GM13976 (cell line): ENCODE measurements around the gene OR2F2.

Source experiments
- DNase-seq: peaks from one replicate; pipeline ENCODE4 v3.0.0; 2012; ENCODE audit warnings: low spot score
- in situ Hi-C: fragments of 300-500 bp; cut with MboI; formaldehyde crosslinking; loops from one replicate; pipeline ENCODE4 v1.12.0; 2022; ENCODE audit warnings: low sequenced_read_pairs, mixed read lengths, inconsistent platforms; ENCODE audit not compliant: unreplicated experiment
- TF ChIP-seq, protein P1 (sequence below): IDR thresholded peaks from 2 replicates; pipeline ENCODE4 v1.5.1; 2012; ENCODE audit warnings: borderline replicate concordance, mild to moderate bottlenecking; ENCODE audit not compliant: insufficient read depth; ENCODE audit errors: extremely low read depth, missing control alignments, control extremely low read depth

The OR2F2 gene

DNA sequence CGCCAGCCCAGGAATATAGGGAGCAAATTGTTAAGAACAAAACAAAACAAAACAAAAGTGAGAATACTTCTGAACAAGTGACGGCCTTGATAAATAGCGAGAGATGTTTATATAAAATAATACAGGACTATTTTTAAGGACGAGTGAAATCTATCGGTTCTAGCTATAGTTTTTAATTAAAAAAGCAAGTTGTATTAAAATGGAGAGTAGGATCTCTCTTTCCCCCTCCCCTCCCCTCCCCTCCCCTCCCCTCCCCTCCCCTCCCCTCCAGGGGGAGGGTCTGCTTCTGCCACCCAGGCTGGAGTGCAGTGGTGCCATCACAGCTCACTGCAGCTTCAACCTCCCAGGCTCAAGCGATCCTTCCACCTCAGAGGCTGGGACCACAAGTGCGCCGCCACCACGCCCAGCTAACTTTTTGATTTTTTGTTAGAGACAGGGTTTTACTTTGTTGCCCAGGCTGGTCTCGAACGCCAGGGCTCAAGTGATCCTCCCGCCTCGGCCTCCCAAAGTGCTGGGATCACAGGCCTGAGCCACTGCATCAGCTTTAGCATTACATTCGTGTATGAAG is 32.6 kb upstream of the OR2F2 start:
- in situ Hi-C loops = no loop called here
- TF ChIP-seq, protein P1, sequence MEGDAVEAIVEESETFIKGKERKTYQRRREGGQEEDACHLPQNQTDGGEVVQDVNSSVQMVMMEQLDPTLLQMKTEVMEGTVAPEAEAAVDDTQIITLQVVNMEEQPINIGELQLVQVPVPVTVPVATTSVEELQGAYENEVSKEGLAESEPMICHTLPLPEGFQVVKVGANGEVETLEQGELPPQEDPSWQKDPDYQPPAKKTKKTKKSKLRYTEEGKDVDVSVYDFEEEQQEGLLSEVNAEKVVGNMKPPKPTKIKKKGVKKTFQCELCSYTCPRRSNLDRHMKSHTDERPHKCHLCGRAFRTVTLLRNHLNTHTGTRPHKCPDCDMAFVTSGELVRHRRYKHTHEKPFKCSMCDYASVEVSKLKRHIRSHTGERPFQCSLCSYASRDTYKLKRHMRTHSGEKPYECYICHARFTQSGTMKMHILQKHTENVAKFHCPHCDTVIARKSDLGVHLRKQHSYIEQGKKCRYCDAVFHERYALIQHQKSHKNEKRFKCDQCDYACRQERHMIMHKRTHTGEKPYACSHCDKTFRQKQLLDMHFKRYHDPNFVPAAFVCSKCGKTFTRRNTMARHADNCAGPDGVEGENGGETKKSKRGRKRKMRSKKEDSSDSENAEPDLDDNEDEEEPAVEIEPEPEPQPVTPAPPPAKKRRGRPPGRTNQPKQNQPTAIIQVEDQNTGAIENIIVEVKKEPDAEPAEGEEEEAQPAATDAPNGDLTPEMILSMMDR = no peak
- no peak for DNase-seq

DNA sequence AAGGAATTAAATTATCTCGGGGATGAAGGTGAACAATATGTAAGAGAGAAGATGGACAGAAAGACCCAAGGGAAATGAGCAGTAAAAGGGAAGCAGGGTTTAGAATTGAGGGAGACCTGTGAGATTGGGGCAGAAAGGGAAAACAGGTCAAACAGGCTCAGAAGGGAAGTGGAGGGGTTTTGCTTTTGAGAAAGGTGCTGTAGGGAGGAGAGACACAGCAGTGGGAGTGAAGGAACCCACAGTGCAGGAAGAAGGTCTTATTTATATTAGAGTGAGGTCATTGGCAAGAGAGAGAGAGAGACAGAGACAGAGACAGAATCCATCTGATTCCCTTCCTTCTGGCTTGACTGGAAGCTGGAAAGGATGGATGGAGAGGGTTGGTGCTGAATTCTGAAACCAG is 29.5 kb upstream of the OR2F2 start:
- TF ChIP-seq, protein P1 = no peak

DNA sequence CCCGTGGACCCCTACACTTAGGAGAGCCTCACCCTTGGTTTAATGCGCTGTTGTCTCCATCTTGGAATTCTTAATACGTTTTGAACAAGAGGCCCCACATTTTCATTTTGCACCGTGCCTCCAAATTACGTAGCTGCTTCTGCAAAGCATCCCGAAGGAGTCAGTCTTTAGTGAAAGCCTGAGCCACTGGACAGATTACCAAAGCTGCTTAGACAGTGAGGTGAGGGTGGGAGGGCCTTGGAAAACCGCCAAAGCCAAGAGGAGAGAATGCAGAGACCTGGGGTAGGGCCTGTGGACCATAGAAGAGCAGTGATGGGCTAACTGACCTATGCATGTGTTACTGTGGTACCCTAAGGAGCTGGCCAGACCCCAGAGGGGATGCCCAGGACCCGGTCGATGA is 28.9 kb upstream of the OR2F2 start:
- in situ Hi-C loops = no loop called here

More for the DNA sequence above, 29.5 kb upstream of the OR2F2 start:
- no peak for DNase-seq
- in situ Hi-C loops = no loop called here

DNA sequence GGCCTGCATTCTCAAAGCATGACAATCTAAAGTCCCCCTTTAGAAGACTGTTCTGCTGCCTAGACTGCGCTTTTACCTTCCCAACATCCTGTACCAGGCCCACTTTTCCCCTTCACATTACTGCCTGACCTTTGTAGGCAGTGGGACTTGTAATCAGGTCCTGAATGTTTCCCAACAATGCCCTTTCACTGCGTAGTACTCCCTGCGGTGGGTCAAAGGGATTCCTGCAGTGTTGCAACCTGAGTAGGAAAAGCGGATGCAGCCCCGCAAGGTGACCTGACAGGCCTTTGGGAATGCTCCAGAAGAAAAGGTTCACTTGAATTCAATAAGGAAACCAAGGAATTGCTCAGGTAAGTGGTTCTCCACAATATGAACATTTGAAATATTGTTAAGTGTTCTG is 28.1 kb upstream of the OR2F2 start:
- no peak for DNase-seq
- TF ChIP-seq, protein P1 = no peak
- in situ Hi-C loops = no loop called here

More for the DNA sequence above, 28.9 kb upstream of the OR2F2 start:
- no peak for DNase-seq
- TF ChIP-seq, protein P1 = no peak

DNA sequence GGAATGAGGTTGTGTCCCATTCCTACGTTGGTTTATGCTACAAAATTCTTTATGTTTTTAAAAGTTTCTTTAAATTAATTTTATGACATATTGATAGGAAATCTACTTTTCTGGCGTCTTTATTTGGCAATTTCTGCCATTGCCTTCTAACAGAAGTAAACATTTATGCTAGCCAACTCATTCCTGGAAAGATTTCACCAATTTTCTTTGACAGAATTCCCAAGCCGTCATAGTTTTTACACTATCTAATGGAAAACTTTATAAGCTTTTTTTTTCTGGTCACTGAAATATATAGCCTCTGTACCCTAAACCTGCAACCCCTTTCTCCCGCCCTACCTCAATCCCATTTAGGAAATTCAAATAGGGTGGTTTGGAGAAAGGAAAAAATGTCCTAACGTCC is 26.9 kb upstream of the OR2F2 start:
- TF ChIP-seq, protein P1 = no peak
- in situ Hi-C loops = no loop called here
- no peak for DNase-seq

DNA sequence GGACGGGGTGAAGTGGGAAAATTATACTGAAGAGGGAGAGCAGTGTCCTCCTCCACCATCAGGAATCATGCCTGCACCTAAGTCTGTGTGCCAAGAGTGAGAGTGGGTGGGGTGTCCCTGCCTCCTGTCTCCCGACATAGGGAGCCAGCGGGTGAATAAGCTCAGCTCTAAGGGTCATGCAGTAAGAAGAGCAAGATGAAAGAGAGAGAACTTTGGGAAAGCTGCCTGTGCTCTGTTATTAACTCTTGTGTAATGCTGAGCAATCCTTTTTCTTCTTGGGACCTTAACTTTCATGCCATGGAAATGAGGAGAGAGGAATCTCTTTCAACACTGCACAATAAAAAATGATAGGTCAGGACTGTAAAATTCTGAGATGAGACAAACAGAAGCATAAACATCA is 25.2 kb upstream of the OR2F2 start:
- in situ Hi-C loops = no loop called here
- TF ChIP-seq, protein P1 = no peak
- DNase-seq = no peak
